Mesenchymal stem cell (in vitro differentiated cells and primary cell): ENCODE results near the gene ENGASE.

Experiments used
- DNase-seq: peaks from one replicate; pipeline ENCODE4 v3.0.0-alpha.2; 2013
- H2AFZ ChIP-seq: one replicate; pipeline ENCODE4 v1.6.1; 2013; ENCODE audit warnings: low read depth, mild to moderate bottlenecking, control low read depth, inconsistent platforms, low read length, moderate library complexity
- H2AK5ac ChIP-seq: 2 replicates; pipeline ENCODE4 v1.6.1; 2013; ENCODE audit warnings: low read length, moderate library complexity, mild to moderate bottlenecking, inconsistent platforms; ENCODE audit not compliant: severe bottlenecking
- H2BK120ac ChIP-seq: one replicate; pipeline ENCODE4 v1.6.1; 2013; ENCODE audit warnings: low read depth, mild to moderate bottlenecking, inconsistent platforms, low read length, moderate library complexity
- H2BK12ac ChIP-seq, 2 experiments: one replicate each; pipeline ENCODE4 v1.6.1; 2013; ENCODE audit warnings: inconsistent platforms in 2 of 2, low read length in 2 of 2, mild to moderate bottlenecking in 2 of 2, moderate library complexity in 2 of 2, control low read depth in 1 of 2
- H2BK15ac ChIP-seq: one replicate; pipeline ENCODE4 v1.6.1; 2013; ENCODE audit warnings: mild to moderate bottlenecking, low read depth, inconsistent platforms; ENCODE audit not compliant: poor library complexity, severe bottlenecking
- H2BK5ac ChIP-seq: 2 replicates; pipeline ENCODE4 v1.6.1; 2013; ENCODE audit warnings: low read depth, mild to moderate bottlenecking, low read length, control low read depth, inconsistent platforms; ENCODE audit not compliant: poor library complexity, severe bottlenecking
- H3K14ac ChIP-seq, 2 experiments: one replicate each; pipeline ENCODE4 v1.6.1; 2013; ENCODE audit warnings: inconsistent platforms in 2 of 2, low read length in 2 of 2, control low read depth in 1 of 2, mild to moderate bottlenecking in 1 of 2, moderate library complexity in 1 of 2
- H3K18ac ChIP-seq, 2 experiments: one replicate each; pipeline ENCODE4 v1.6.1; 2013; ENCODE audit warnings: inconsistent platforms in 2 of 2, low read length in 2 of 2, control low read depth in 1 of 2, low read depth in 1 of 2, mild to moderate bottlenecking in 1 of 2
- H3K23ac ChIP-seq, 2 experiments: one replicate each; pipeline ENCODE4 v1.6.1; 2013; ENCODE audit warnings: inconsistent platforms in 2 of 2, low read length in 2 of 2, mild to moderate bottlenecking in 2 of 2, moderate library complexity in 2 of 2, control low read depth in 1 of 2
- H3K27ac ChIP-seq: 2 replicates; pipeline ENCODE4 v1.5.1; 2013; ENCODE audit warnings: mild to moderate bottlenecking, moderate library complexity, low read length, control low read depth, inconsistent platforms; ENCODE audit not compliant: poor library complexity, severe bottlenecking
- H3K27me3 ChIP-seq, 2 experiments: 2 replicates each; pipeline versions ENCODE4 v1.6.1 to v1.7.0; 2013; ENCODE audit warnings: low read length in 2 of 2, mild to moderate bottlenecking in 2 of 2, moderate library complexity in 2 of 2, control low read depth in 1 of 2, inconsistent platforms in 1 of 2; ENCODE audit not compliant: control insufficient read depth in 1 of 2, insufficient read depth in 1 of 2
- H3K36me3 ChIP-seq, 2 experiments: 2 replicates each; pipeline versions ENCODE4 v1.6.1 to v1.7.0; 2013; ENCODE audit warnings: low read length in 2 of 2, control low read depth in 1 of 2, inconsistent platforms in 1 of 2, low read depth in 1 of 2, mild to moderate bottlenecking in 1 of 2; ENCODE audit not compliant: insufficient read depth in 2 of 2, control insufficient read depth in 1 of 2
- H3K4ac ChIP-seq, 2 experiments: one replicate each; pipeline ENCODE4 v1.6.1; 2013; ENCODE audit warnings: inconsistent platforms in 2 of 2, low read length in 2 of 2, mild to moderate bottlenecking in 2 of 2, moderate library complexity in 2 of 2, control low read depth in 1 of 2, low read depth in 1 of 2
- H3K4me1 ChIP-seq: 2 replicates; pipeline ENCODE4 v1.6.1; 2013; ENCODE audit warnings: low read depth, low read length, control low read depth; ENCODE audit not compliant: control insufficient read depth, insufficient read depth
- H3K4me2 ChIP-seq: 2 replicates; pipeline ENCODE4 v1.6.1; 2013; ENCODE audit warnings: low read length, mild to moderate bottlenecking, inconsistent platforms; ENCODE audit not compliant: poor library complexity, severe bottlenecking
- H3K4me3 ChIP-seq, 2 experiments: 2 replicates each; pipeline versions ENCODE4 v1.5.1 to v1.7.0; 2013; ENCODE audit warnings: low read length in 2 of 2, mild to moderate bottlenecking in 2 of 2, control low read depth in 1 of 2, low read depth in 1 of 2; ENCODE audit not compliant: insufficient read depth in 1 of 2
- H3K79me1 ChIP-seq: replicated peaks from 2 replicates; pipeline ENCODE4 v1.6.1; 2013; ENCODE audit warnings: mild to moderate bottlenecking, control low read depth, low read length, inconsistent platforms; ENCODE audit not compliant: poor library complexity, severe bottlenecking
- H3K9ac ChIP-seq: 2 replicates; pipeline ENCODE4 v1.7.0; 2013; ENCODE audit warnings: mild to moderate bottlenecking, low read length, moderate library complexity
- H3K9me3 ChIP-seq: 2 replicates; pipeline ENCODE4 v1.7.0; 2013; ENCODE audit warnings: mild to moderate bottlenecking, low read length; ENCODE audit not compliant: control insufficient read depth
- H4K8ac ChIP-seq: one replicate; pipeline ENCODE4 v1.6.1; 2013; ENCODE audit warnings: inconsistent platforms, mild to moderate bottlenecking, low read length, moderate library complexity
- H4K91ac ChIP-seq: one replicate; pipeline ENCODE4 v1.6.1; 2013; ENCODE audit warnings: mild to moderate bottlenecking, low read length, inconsistent platforms
- WGBS: methylation state at CpG from one replicate; pipeline ENCODE4 v1.1.7; 2013; ENCODE audit warnings: mixed read lengths; 5-methylcytosine and 5-hydroxymethylcytosine counted together

The ENGASE gene

GRCh38 chr17:79033741-79034501, 40.7 kb upstream of the ENGASE start:
- peaks cover 8% of the 10 kb centered on the region for H3K4me1 ChIP-seq
- no peak overlapping the region for H2AK5ac ChIP-seq
- no peak overlapping the region for H3K4me2 ChIP-seq
- H4K91ac ChIP-seq: no peak overlapping the region
- no peak overlapping the region for H2BK15ac ChIP-seq
- no peak overlapping the region for H3K27ac ChIP-seq
- no peaks in the 10 kb centered on the region for H3K36me3 ChIP-seq
- no peak overlapping the region for H2BK5ac ChIP-seq
- H3K4me3 ChIP-seq: no peak overlapping the region
- no peaks in the 10 kb centered on the region for H3K79me1 ChIP-seq
- DNase-seq: no peak
- H3K9me3 ChIP-seq: no peaks in the 10 kb centered on the region
- no peak overlapping the region for H2BK12ac ChIP-seq
- peak overlapping the region in 1 of 2 experiments; percentile 2 for H3K4ac ChIP-seq
- H3K27me3 ChIP-seq: peaks cover under 1 to 15% of the 10 kb centered on the region in 2 experiments
- H2AFZ ChIP-seq: no peak overlapping the region
- no peak overlapping the region for H3K18ac ChIP-seq
- H3K23ac ChIP-seq: no peak overlapping the region
- H4K8ac ChIP-seq: no peak overlapping the region
- H3K9ac ChIP-seq: peak overlapping the region; percentile 27
- H3K14ac ChIP-seq: no peak overlapping the region
- H2BK120ac ChIP-seq: no peak overlapping the region
- WGBS: 89% methylated on average over 28 of the region's 28 CpGs

GRCh38 chr17:79034931-79035485, 39.6 kb upstream of the ENGASE start:
- Histone ChIP-seq H3K4me1 (peaks cover 8% of the 10 kb centered on the region), H4K8ac (no peak overlapping the region), H2BK5ac (no peak overlapping the region), H3K9ac (no peak overlapping the region), H3K27me3 (peaks cover 0 to 9% of the 10 kb centered on the region in 2 experiments), H3K79me1 (no peaks in the 10 kb centered on the region), H2BK12ac (peak overlapping the region in 1 of 2 experiments; percentile 82), H3K9me3 (no peaks in the 10 kb centered on the region), H3K14ac (no peak overlapping the region), H2AK5ac (no peak overlapping the region), H2BK15ac (no peak overlapping the region), H3K4me3 (no peak overlapping the region), H4K91ac (peak overlapping the region; percentile 14), H3K4me2 (no peak overlapping the region), H3K4ac (no peak overlapping the region), H3K27ac (no peak overlapping the region), H3K18ac (peak overlapping the region in 1 of 2 experiments; percentile 17), H3K36me3 (no peaks in the 10 kb centered on the region), H2AFZ (no peak overlapping the region), H3K23ac (no peak overlapping the region), H2BK120ac (no peak overlapping the region)
- no peak for DNase-seq
- WGBS: 97% methylated on average over 3 of the region's 8 CpGs

GRCh38 chr17:79035686-79036085, 38.9 kb upstream of the ENGASE start:
- H3K4me1 ChIP-seq: peaks cover 8% of the 10 kb centered on the region
- no peak overlapping the region for H3K4me3 ChIP-seq
- H3K79me1 ChIP-seq: no peaks in the 10 kb centered on the region
- H3K23ac ChIP-seq: no peak overlapping the region
- H3K27me3 ChIP-seq: peaks cover 0 to 9% of the 10 kb centered on the region in 2 experiments
- no peak overlapping the region for H2AFZ ChIP-seq
- peak overlapping the region; percentile 26 for H2BK15ac ChIP-seq
- no peak overlapping the region for H3K14ac ChIP-seq
- no peak overlapping the region for H3K4me2 ChIP-seq
- peak overlapping the region in 1 of 2 experiments; percentile 39 for H3K18ac ChIP-seq
- H4K91ac ChIP-seq: peak overlapping the region; percentile 11
- H3K4ac ChIP-seq: peak overlapping the region in 1 of 2 experiments; percentile 17
- H3K36me3 ChIP-seq: no peaks in the 10 kb centered on the region
- H4K8ac ChIP-seq: no peak overlapping the region
- H3K9me3 ChIP-seq: no peaks in the 10 kb centered on the region
- no peak overlapping the region for H2BK12ac ChIP-seq
- 92% methylated on average over 6 of the region's 6 CpGs for WGBS
- H2AK5ac ChIP-seq: no peak overlapping the region
- H2BK120ac ChIP-seq: peak overlapping the region; percentile 59
- no peak overlapping the region for H3K27ac ChIP-seq
- no peak for DNase-seq
- H2BK5ac ChIP-seq: no peak overlapping the region
- H3K9ac ChIP-seq: no peak overlapping the region

- Histone ChIP-seq H3K36me3 (no peaks in the 10 kb centered on the region), H3K18ac (peak overlapping the region; percentile 57 to 88), H2BK120ac (peak overlapping the region; percentile 59), H3K4me1 (peaks cover 8% of the 10 kb centered on the region), H3K14ac (no peak overlapping the region), H3K4me3 (no peak overlapping the region), H2BK15ac (peak overlapping the region; percentile 81), H3K4me2 (no peak overlapping the region), H3K23ac (no peak overlapping the region), H3K27me3 (peaks cover 0 to 9% of the 10 kb centered on the region in 2 experiments), H4K8ac (peak overlapping the region; percentile 51), H4K91ac (peak overlapping the region; percentile 73), H2BK5ac (no peak overlapping the region), H3K79me1 (no peaks in the 10 kb centered on the region), H3K4ac (peak overlapping the region in 1 of 2 experiments; percentile 56), H2BK12ac (peak overlapping the region; percentile 73 to 98), H3K9ac (no peak overlapping the region), H2AK5ac (no peak overlapping the region), H2AFZ (no peak overlapping the region), H3K27ac (no peak overlapping the region), H3K9me3 (no peaks in the 10 kb centered on the region)
- WGBS: 88% methylated on average over 5 of the region's 6 CpGs
- DNase-seq: no peak
Observed at GRCh38 chr17:79036181-79036580, 38.4 kb upstream of the ENGASE start.
